Endothelial cell of umbilical vein (primary cell): ENCODE measurements around the gene AKAP13. TPM values are rescaled to one million over a fixed set of nuclear protein-coding genes. Genes with fewer than 3 reads are reported as not detected.

Source experiments
- BruUV-seq: library from RNA; stranded (reverse); fragments of 400-500 nt; replicated peaks from 2 replicates; lab custom pipeline; 2021; lab: Mats Ljungman, UMichigan
- CTCF ChIA-PET: fragments of 300-600, 350-600 bp; sonication (Branson Sonifier 250); formaldehyde crosslinking; loops from one replicate; lab custom pipeline; 2021; ENCODE audit warnings: antibody characterized with exemption, inconsistent platforms; lab: Charles Lee
- POLR2A ChIA-PET: fragments of 300-600, 350-600 bp; sonication (Branson Sonifier 250); formaldehyde crosslinking; loops from one replicate; lab custom pipeline; 2021; ENCODE audit warnings: antibody characterized with exemption, inconsistent platforms; lab: Charles Lee
- DNase-seq: peaks from one replicate; pipeline ENCODE4 v3.0.0-alpha.2; 2011; ENCODE audit warnings: low read depth, low spot score
- FAIRE-seq: peaks from 2 replicates; lab custom pipeline; 2011; peaks lifted over from hg19 to GRCh38; lab: Jason Lieb, UNC
- H2AFZ ChIP-seq: 2 replicates; pipeline ENCODE4 v1.6.0; 2012; ENCODE audit warnings: low read depth, low read length, control low read depth, inconsistent platforms
- H3K27ac ChIP-seq: 2 replicates; pipeline ENCODE4 v1.5.1; 2011; ENCODE audit warnings: low read depth, mild to moderate bottlenecking, control low read depth, low read length, moderate library complexity; ENCODE audit not compliant: insufficient read depth
- H3K27me3 ChIP-seq, 2 experiments: 2 replicates each; pipeline versions ENCODE4 v1.6.0 to v1.6.1; 2011; ENCODE audit warnings: low read length in 2 of 2, mixed read lengths in 1 of 2; ENCODE audit not compliant: control insufficient read depth in 2 of 2, insufficient read depth in 2 of 2
- H3K36me3 ChIP-seq, 2 experiments: 2 replicates in 1 of 2; 3 replicates in 1 of 2; pipeline ENCODE4 v1.5.1; 2011; ENCODE audit warnings: low read length in 2 of 2, mild to moderate bottlenecking in 1 of 2, moderate library complexity in 1 of 2; ENCODE audit not compliant: control insufficient read depth in 2 of 2, insufficient read depth in 2 of 2; ENCODE audit errors: extremely low read depth in 1 of 2
- H3K4me1 ChIP-seq: 3 replicates; pipeline ENCODE4 v1.5.1; 2011; ENCODE audit warnings: mild to moderate bottlenecking, low read length; ENCODE audit not compliant: control insufficient read depth, insufficient read depth; ENCODE audit errors: extremely low read depth
- H3K4me2 ChIP-seq: 2 replicates; pipeline ENCODE4 v1.6.1; 2011; ENCODE audit warnings: low read length, control low read depth, mixed read lengths; ENCODE audit not compliant: insufficient read depth
- H3K4me3 ChIP-seq, 3 experiments: fragments of 200-600 bp in 1 of 3; sonication (generic), shearing (Covaris generic) in 1 of 3; replicated peaks in 1 of 3; 2 replicates each; pipeline ENCODE4 v1.5.1; 2011 to 2016; ENCODE audit warnings: control low read depth in 3 of 3, low read length in 3 of 3, mild to moderate bottlenecking in 2 of 3, inconsistent platforms in 1 of 3, low read depth in 1 of 3, moderate library complexity in 1 of 3; ENCODE audit not compliant: insufficient read depth in 1 of 3
- H3K79me2 ChIP-seq: 2 replicates; pipeline ENCODE4 v1.6.0; 2012; ENCODE audit warnings: low read length, inconsistent platforms; ENCODE audit not compliant: control insufficient read depth, insufficient read depth
- H3K9ac ChIP-seq: replicated peaks from 2 replicates; pipeline ENCODE3; 2011; ENCODE audit warnings: low read length, control low read depth; ENCODE audit not compliant: insufficient read depth; ENCODE audit errors: extremely low read depth
- H3K9me1 ChIP-seq: replicated peaks from 3 replicates; pipeline ENCODE4 v1.6.0; 2011; ENCODE audit warnings: mild to moderate bottlenecking, low read length; ENCODE audit not compliant: control insufficient read depth, insufficient read depth; ENCODE audit errors: extremely low read depth
- H3K9me3 ChIP-seq: replicated peaks from 2 replicates; pipeline ENCODE4 v1.5.1; 2012; ENCODE audit warnings: low read length, inconsistent platforms; ENCODE audit not compliant: control insufficient read depth, insufficient read depth
- H4K20me1 ChIP-seq: replicated peaks from 2 replicates; pipeline ENCODE3; 2011; ENCODE audit warnings: mild to moderate bottlenecking, low read length; ENCODE audit not compliant: control insufficient read depth, insufficient read depth; ENCODE audit errors: extremely low read depth
- EZH2 ChIP-seq: IDR thresholded peaks from 2 replicates; pipeline ENCODE4 v1.6.1; 2012; ENCODE audit warnings: borderline replicate concordance, low read depth, mild to moderate bottlenecking, moderate library complexity, low read length, inconsistent platforms; ENCODE audit not compliant: severe bottlenecking
- FOS ChIP-seq: IDR thresholded peaks from 2 replicates; pipeline ENCODE4 v1.6.1; 2011; ENCODE audit warnings: mild to moderate bottlenecking, low read length, moderate library complexity, borderline replicate concordance; ENCODE audit not compliant: insufficient read depth
- GATA2 ChIP-seq: IDR thresholded peaks from 2 replicates; pipeline ENCODE4 v1.7.0; 2011; ENCODE audit warnings: low read depth, mild to moderate bottlenecking, moderate library complexity, mixed read lengths, low read length; ENCODE audit not compliant: insufficient read length, insufficient read depth
- JUN ChIP-seq: IDR thresholded peaks from 2 replicates; pipeline ENCODE4 v1.6.1; 2011; ENCODE audit warnings: borderline replicate concordance, low read depth; ENCODE audit not compliant: insufficient read length, insufficient read depth
- MAX ChIP-seq: IDR thresholded peaks from 2 replicates; pipeline ENCODE4 v1.6.1; 2011; ENCODE audit not compliant: insufficient read depth, insufficient read length
- MYC ChIP-seq: IDR thresholded peaks from one replicate; pipeline ENCODE4 v1.6.1; 2011; ENCODE audit warnings: mild to moderate bottlenecking, low read depth, low read length
- POLR2A ChIP-seq: IDR thresholded peaks from 2 replicates; pipeline ENCODE4 v1.6.1; 2012; ENCODE audit warnings: low read depth, mild to moderate bottlenecking, control low read depth, low read length
- POLR2AphosphoS5 ChIP-seq: IDR thresholded peaks from 2 replicates; pipeline ENCODE4 v1.6.1; 2012; ENCODE audit warnings: low read depth, mild to moderate bottlenecking, control low read depth, low read length, moderate library complexity; ENCODE audit not compliant: insufficient read depth
- dilution Hi-C: fragments of 300-500 bp; cut with MboI; formaldehyde crosslinking; loops from one replicate; pipeline ENCODE4 v1.15.0; 2019; ENCODE audit warnings: low sequenced_read_pairs; ENCODE audit not compliant: extremely low pct_ligation_motif_present
- intact Hi-C: fragments of 100-400 bp; cut with micrococcal nuclease; formaldehyde crosslinking; loops from one replicate; pipeline ENCODE4 v1.10.0; 2022
- polyA plus RNA-seq, 4 experiments: library from polyadenylated mRNA; depleted of rRNA in 3 of 4; stranded (reverse) in 3 of 4; unstranded in 1 of 4; fragments of >200 nt; gene quantifications; 2 replicates each; pipeline versions ENCODE4 v1.2.1 to v1.2.3, GENCODE V29; 2011 to 2012; ENCODE audit warnings: missing spikeins in 1 of 4
- total RNA-seq: library from RNA; stranded (reverse); gene quantifications from 2 replicates; pipeline ENCODE4 v1.2.3, GENCODE V29; 2021
- TF ChIP-seq, protein P1 (sequence below), 2 donors: IDR thresholded peaks; 1 replicate in 1 of 2; 2 replicates in 1 of 2; pipeline ENCODE4 v1.5.1; 2011; ENCODE audit warnings: low read length in 2 of 2, mild to moderate bottlenecking in 2 of 2, moderate library complexity in 2 of 2, control low read depth in 1 of 2, inconsistent platforms in 1 of 2, low read depth in 1 of 2; ENCODE audit not compliant: insufficient read depth in 1 of 2; ENCODE audit errors: extremely low read depth in 1 of 2

Gene AKAP13
- total and polyA plus RNA-seq, 2 donors (not counting 3 experiments of a cell fraction or from before 2014, with no cell fraction given), result 22.8 to 87.8 TPM

DNA sequence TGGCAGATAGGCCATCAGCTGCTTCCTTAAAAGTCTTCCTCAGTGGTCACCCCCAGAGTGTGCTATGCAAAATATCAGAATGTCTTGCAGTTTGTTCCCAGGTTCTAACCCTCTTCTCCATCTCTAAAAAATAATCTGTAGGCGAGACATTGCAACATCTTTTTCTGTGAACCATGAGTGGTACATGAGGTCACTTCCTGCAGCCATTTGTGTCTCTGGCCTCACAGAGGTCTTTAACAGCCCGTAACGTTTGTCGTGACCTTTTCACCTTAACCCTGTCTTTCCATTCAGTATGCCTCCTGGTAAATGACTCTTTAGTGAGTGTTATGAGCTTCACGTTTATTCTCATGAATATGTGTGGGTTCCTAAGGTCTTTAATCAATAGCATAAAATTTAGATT lies 269.0 kb downstream of the AKAP13 start:
- Histone ChIP-seq H3K4me1 (peaks cover 13% of the 10 kb centered on the region), H2AFZ (no peak overlapping the region), H3K4me3 (no peak overlapping the region), H3K9me1 (no peaks in the 10 kb centered on the region), H4K20me1 (no peaks in the 10 kb centered on the region), H3K9me3 (no peaks in the 10 kb centered on the region), H3K27me3 (no peaks in the 10 kb centered on the region), H3K36me3 (peaks cover 0 to 6% of the 10 kb centered on the region in 2 experiments), H3K79me2 (no peaks in the 10 kb centered on the region), H3K4me2 (peak overlapping the region; percentile 57), H3K27ac (peak overlapping the region; percentile 70), H3K9ac (peak overlapping the region; percentile 19)
- ChIA-PET CTCF (interaction anchor here (1.0 kb wide), 1 partner anchor 22 kb away, joined by 3 read pairs; no protein-coding TSS in a partner anchor), POLR2A (no interaction called here)
- DNase-seq (peak; percentile 70), FAIRE-seq (peak; percentile 72)
- intact Hi-C loops (no loop called here), dilution Hi-C loops (no loop called here)
- no TSS peak for BruUV-seq
- peak; percentile 18 for TF ChIP-seq POLR2AphosphoS5
- TF ChIP-seq GATA2, result no peak
- TF ChIP-seq JUN, result peak; percentile 83
- TF ChIP-seq MYC, result no peak
- TF ChIP-seq EZH2, result no peak
- TF ChIP-seq POLR2A, result no peak
- TF ChIP-seq FOS, result peak; percentile 56
- no peak for TF ChIP-seq MAX
- TF ChIP-seq, protein P1, sequence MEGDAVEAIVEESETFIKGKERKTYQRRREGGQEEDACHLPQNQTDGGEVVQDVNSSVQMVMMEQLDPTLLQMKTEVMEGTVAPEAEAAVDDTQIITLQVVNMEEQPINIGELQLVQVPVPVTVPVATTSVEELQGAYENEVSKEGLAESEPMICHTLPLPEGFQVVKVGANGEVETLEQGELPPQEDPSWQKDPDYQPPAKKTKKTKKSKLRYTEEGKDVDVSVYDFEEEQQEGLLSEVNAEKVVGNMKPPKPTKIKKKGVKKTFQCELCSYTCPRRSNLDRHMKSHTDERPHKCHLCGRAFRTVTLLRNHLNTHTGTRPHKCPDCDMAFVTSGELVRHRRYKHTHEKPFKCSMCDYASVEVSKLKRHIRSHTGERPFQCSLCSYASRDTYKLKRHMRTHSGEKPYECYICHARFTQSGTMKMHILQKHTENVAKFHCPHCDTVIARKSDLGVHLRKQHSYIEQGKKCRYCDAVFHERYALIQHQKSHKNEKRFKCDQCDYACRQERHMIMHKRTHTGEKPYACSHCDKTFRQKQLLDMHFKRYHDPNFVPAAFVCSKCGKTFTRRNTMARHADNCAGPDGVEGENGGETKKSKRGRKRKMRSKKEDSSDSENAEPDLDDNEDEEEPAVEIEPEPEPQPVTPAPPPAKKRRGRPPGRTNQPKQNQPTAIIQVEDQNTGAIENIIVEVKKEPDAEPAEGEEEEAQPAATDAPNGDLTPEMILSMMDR (IDR thresholded peaks at IDR 0.05; ENCODE audit: extremely low read depth in 1 of 2, insufficient read depth in 1 of 2, low read depth in 1 of 2, low read length in 2 of 2), result no peak
